Measurements from ENCODE around the gene DOCK2.

DNA sequence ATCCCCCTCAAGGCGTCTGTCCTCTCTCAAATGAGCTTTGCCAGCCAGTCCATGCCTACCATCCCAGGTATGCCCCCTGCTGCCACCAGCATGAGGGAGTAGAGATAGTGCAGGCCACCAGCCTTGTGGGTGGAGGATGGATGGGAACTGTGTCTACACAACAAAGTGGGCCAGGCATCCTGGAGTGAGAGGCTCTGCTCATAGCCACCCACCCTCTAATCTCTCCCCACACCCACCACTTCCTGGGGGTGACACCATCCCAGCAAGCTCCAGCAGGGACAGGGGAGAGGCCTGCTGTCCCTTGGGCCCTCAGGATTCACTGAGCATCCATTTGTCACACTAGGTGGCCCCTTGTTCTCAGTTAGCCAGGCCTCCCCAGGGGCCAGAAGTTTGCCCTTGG is 443.1 kb downstream of the DOCK2 start:
- TF ChIP-seq, protein P1, sequence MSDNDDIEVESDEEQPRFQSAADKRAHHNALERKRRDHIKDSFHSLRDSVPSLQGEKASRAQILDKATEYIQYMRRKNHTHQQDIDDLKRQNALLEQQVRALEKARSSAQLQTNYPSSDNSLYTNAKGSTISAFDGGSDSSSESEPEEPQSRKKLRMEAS (CRISPR knock-in tag; IDR thresholded peaks at IDR 0.05), result no peak
- no peak for TF ChIP-seq RCOR1 (IDR thresholded peaks at IDR 0.05; ENCODE audit: borderline replicate concordance in 1 of 2, low read depth in 2 of 2, low read length in 2 of 2)
- TF ChIP-seq, protein P2, sequence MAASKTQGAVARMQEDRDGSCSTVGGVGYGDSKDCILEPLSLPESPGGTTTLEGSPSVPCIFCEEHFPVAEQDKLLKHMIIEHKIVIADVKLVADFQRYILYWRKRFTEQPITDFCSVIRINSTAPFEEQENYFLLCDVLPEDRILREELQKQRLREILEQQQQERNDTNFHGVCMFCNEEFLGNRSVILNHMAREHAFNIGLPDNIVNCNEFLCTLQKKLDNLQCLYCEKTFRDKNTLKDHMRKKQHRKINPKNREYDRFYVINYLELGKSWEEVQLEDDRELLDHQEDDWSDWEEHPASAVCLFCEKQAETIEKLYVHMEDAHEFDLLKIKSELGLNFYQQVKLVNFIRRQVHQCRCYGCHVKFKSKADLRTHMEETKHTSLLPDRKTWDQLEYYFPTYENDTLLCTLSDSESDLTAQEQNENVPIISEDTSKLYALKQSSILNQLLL (CRISPR knock-in tag; IDR thresholded peaks at IDR 0.05; ENCODE audit: borderline replicate concordance), result no peak
- TF ChIP-seq, protein P3, sequence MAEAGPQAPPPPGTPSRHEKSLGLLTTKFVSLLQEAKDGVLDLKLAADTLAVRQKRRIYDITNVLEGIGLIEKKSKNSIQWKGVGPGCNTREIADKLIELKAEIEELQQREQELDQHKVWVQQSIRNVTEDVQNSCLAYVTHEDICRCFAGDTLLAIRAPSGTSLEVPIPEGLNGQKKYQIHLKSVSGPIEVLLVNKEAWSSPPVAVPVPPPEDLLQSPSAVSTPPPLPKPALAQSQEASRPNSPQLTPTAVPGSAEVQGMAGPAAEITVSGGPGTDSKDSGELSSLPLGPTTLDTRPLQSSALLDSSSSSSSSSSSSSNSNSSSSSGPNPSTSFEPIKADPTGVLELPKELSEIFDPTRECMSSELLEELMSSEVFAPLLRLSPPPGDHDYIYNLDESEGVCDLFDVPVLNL (CRISPR knock-in tag; IDR thresholded peaks at IDR 0.05; ENCODE audit: low read depth), result no peak
- no peak for TF ChIP-seq SIN3B (IDR thresholded peaks at IDR 0.05; ENCODE audit: low read depth)
- no peak for TF ChIP-seq CREB1 (IDR thresholded peaks at IDR 0.05)
- TF ChIP-seq CREB1 (CRISPR knock-in tag; IDR thresholded peaks at IDR 0.05), result no peak
- TF ChIP-seq, protein P4, sequence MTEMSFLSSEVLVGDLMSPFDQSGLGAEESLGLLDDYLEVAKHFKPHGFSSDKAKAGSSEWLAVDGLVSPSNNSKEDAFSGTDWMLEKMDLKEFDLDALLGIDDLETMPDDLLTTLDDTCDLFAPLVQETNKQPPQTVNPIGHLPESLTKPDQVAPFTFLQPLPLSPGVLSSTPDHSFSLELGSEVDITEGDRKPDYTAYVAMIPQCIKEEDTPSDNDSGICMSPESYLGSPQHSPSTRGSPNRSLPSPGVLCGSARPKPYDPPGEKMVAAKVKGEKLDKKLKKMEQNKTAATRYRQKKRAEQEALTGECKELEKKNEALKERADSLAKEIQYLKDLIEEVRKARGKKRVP (CRISPR knock-in tag; IDR thresholded peaks at IDR 0.05), result no peak
- TF ChIP-seq ERF (CRISPR knock-in tag; IDR thresholded peaks at IDR 0.05), result no peak
- TF ChIP-seq NR3C1 (CRISPR knock-in tag; IDR thresholded peaks at IDR 0.05), result no peak
- TF ChIP-seq, protein P5, sequence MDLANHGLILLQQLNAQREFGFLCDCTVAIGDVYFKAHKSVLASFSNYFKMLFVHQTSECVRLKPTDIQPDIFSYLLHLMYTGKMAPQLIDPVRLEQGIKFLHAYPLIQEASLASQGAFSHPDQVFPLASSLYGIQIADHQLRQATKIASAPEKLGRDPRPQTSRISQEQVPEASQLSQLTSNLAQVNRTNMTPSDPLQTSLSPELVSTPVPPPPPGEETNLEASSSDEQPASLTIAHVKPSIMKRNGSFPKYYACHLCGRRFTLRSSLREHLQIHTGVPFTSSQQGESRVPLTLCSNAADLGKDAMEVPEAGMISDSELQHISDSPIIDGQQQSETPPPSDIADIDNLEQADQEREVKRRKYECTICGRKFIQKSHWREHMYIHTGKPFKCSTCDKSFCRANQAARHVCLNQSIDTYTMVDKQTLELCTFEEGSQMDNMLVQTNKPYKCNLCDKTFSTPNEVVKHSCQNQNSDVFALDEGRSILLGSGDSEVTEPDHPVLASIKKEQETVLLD (IDR thresholded peaks at IDR 0.05), result no peak
- TF ChIP-seq MYC (IDR thresholded peaks at IDR 0.05; ENCODE audit: low read depth, low read length), result no peak
- no peak for TF ChIP-seq MYC (CRISPR knock-in tag; IDR thresholded peaks at IDR 0.05; ENCODE audit: borderline replicate concordance, low read depth)
- TF ChIP-seq RAD21 (CRISPR knock-in tag; conservative IDR thresholded peaks at IDR 0.05 in 1 of 2, IDR thresholded peaks at IDR 0.05 in 1 of 2), result no peak
- TF ChIP-seq, protein P6, sequence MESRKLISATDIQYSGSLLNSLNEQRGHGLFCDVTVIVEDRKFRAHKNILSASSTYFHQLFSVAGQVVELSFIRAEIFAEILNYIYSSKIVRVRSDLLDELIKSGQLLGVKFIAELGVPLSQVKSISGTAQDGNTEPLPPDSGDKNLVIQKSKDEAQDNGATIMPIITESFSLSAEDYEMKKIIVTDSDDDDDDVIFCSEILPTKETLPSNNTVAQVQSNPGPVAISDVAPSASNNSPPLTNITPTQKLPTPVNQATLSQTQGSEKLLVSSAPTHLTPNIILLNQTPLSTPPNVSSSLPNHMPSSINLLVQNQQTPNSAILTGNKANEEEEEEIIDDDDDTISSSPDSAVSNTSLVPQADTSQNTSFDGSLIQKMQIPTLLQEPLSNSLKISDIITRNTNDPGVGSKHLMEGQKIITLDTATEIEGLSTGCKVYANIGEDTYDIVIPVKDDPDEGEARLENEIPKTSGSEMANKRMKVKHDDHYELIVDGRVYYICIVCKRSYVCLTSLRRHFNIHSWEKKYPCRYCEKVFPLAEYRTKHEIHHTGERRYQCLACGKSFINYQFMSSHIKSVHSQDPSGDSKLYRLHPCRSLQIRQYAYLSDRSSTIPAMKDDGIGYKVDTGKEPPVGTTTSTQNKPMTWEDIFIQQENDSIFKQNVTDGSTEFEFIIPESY (CRISPR knock-in tag; IDR thresholded peaks at IDR 0.05), result no peak

All from K562 (cell line).